Renal pelvis (tissue), 4 donors: ENCODE results near the gene UMODL1. TPM values are rescaled to one million over a fixed set of nuclear protein-coding genes. Genes with fewer than 3 reads are reported as not detected.

Source experiments
- DNase-seq: peaks from one replicate; pipeline ENCODE4 v3.0.0-alpha.2; 2013
- polyA plus RNA-seq, 3 donors: library from polyadenylated mRNA; unstranded; fragments of 120-200 nt; gene quantifications; one replicate each; pipeline ENCODE4 v1.2.1, GENCODE V29; 2013; ENCODE audit not compliant: insufficient read length in 3 of 3

The UMODL1 gene
- polyA plus RNA-seq, 3 donors: 0.06 to 0.21 (median 0.10) TPM

GRCh38 chr21:42188663-42189062 lies 117.5 kb downstream of the UMODL1 start:
- no peak for DNase-seq

- no peak for DNase-seq
Observed at GRCh38 chr21:42189431-42189830, 118.3 kb downstream of the UMODL1 start.

- no peak for DNase-seq
Observed at GRCh38 chr21:42189860-42190485, 118.9 kb downstream of the UMODL1 start.

- no peak for DNase-seq
Observed at GRCh38 chr21:42190486-42190863, 119.4 kb downstream of the UMODL1 start.

- no peak for DNase-seq
Observed at GRCh38 chr21:42191064-42191463, 119.9 kb downstream of the UMODL1 start.

- DNase-seq: no peak
Observed at GRCh38 chr21:42191696-42192595, 120.8 kb downstream of the UMODL1 start.

Other genes starting within 250 kb of the UMODL1 start
- gene PRDM15, start 192.0 kb upstream of the UMODL1 start, polyA plus RNA-seq: 1 to 10 TPM; 6.8 to 8.1 (median 7.8) TPM
- gene C2CD2, start 117.3 kb upstream of the UMODL1 start, polyA plus RNA-seq: 10 to 100 TPM; 13.2 to 20.0 (median 19.7) TPM
- gene ZBTB21, start 61.0 kb upstream of the UMODL1 start, polyA plus RNA-seq: 10 to 100 TPM in 2 of 3 donors, 1 to 10 TPM in 1; 8.8 to 11.0 (median 10.5) TPM
- 10 to 100 TPM in 1 of 3 donors, 1 to 10 TPM in 2; 7.6 to 11.0 (median 7.7) TPM for gene ABCG1, start 147.8 kb downstream of the UMODL1 start, polyA plus RNA-seq
- 1 to 10 TPM; 2.9 to 6.7 (median 4.0) TPM for gene TFF3, start 244.1 kb downstream of the UMODL1 start, polyA plus RNA-seq